ENCODE results near the gene KBTBD8. TPM values are rescaled to one million over a fixed set of nuclear protein-coding genes. Genes with fewer than 3 reads are reported as not detected.

Gene KBTBD8
- 3.3 and 10.4 TPM in 2 replicates for polyA plus RNA-seq (2014; cell fraction: cytosol; rRNA removed)
- 2.0 and 4.6 TPM in 2 replicates for polyA plus RNA-seq (2014; cell fraction: nucleus; rRNA removed)

- peak; percentile 98 for DNase-seq (ENCODE audit: low spot score)
Measured at GRCh38 chr3:66998113-66998903, at the start of gene KBTBD8. Gene KBTBD8, plus strand, starts transcription at chr3:66998307. Its CDS starts 49 bp downstream, at chr3:66998356.

GRCh38 chr3:66948838-66949237 lies 49.3 kb upstream of the KBTBD8 start:
- DNase-seq (ENCODE audit: low spot score): no peak

- DNase-seq (ENCODE audit: low spot score): no peak
Measured at GRCh38 chr3:66949898-66950297, 48.2 kb upstream of the KBTBD8 start.

- no peak for DNase-seq (ENCODE audit: low spot score)
Measured at GRCh38 chr3:66952357-66952756, 45.8 kb upstream of the KBTBD8 start.

GRCh38 chr3:66953934-66954445 lies 44.1 kb upstream of the KBTBD8 start:
- no peak for DNase-seq (ENCODE audit: low spot score)

GRCh38 chr3:66956742-66957141 lies 41.4 kb upstream of the KBTBD8 start:
- DNase-seq (ENCODE audit: low spot score): no peak

- DNase-seq (ENCODE audit: low spot score): no peak
Measured at GRCh38 chr3:66957367-66957766, 40.7 kb upstream of the KBTBD8 start.

- DNase-seq (ENCODE audit: low spot score): no peak
Measured at GRCh38 chr3:66958067-66958466, 40.0 kb upstream of the KBTBD8 start.

GRCh38 chr3:66962664-66963063 lies 35.4 kb upstream of the KBTBD8 start:
- no peak for DNase-seq (ENCODE audit: low spot score)

GRCh38 chr3:66971245-66971644 lies 26.9 kb upstream of the KBTBD8 start:
- DNase-seq (ENCODE audit: low spot score): no peak

- peak; percentile 76 for DNase-seq (ENCODE audit: low spot score)
Measured at GRCh38 chr3:66971891-66972551, 26.1 kb upstream of the KBTBD8 start.

- DNase-seq (ENCODE audit: low spot score): no peak
Measured at GRCh38 chr3:66980791-66981190, 17.3 kb upstream of the KBTBD8 start.

GRCh38 chr3:66983101-66983500 lies 15.0 kb upstream of the KBTBD8 start:
- DNase-seq (ENCODE audit: low spot score): no peak

GRCh38 chr3:66985336-66985920 lies 12.7 kb upstream of the KBTBD8 start:
- DNase-seq (ENCODE audit: low spot score): no peak

GRCh38 chr3:66986406-66986805 lies 11.7 kb upstream of the KBTBD8 start:
- no peak for DNase-seq (ENCODE audit: low spot score)

GRCh38 chr3:66989241-66989640 lies 8.9 kb upstream of the KBTBD8 start:
- DNase-seq (ENCODE audit: low spot score): peak; percentile 54

- no peak for DNase-seq (ENCODE audit: low spot score)
Measured at GRCh38 chr3:66989860-66990696, 8.0 kb upstream of the KBTBD8 start.

- DNase-seq (ENCODE audit: low spot score): no peak
Measured at GRCh38 chr3:66991459-66991858, 6.6 kb upstream of the KBTBD8 start.

GRCh38 chr3:66993082-66993481 lies 5.0 kb upstream of the KBTBD8 start:
- no peak for DNase-seq (ENCODE audit: low spot score)

GRCh38 chr3:66994588-66994987 lies 3.5 kb upstream of the KBTBD8 start:
- no peak for DNase-seq (ENCODE audit: low spot score)

GRCh38 chr3:66996696-66997095 lies 1.4 kb upstream of the KBTBD8 start:
- DNase-seq (ENCODE audit: low spot score): no peak
